Fibroblast of the aortic adventitia (primary cell): ENCODE data around the gene BTBD18. TPM values are rescaled to one million over a fixed set of nuclear protein-coding genes. Genes with fewer than 3 reads are reported as not detected.
A peak's percentile ranks its signal among the peaks of the same experiment; 100 is the strongest.

ENCODE experiments used
- DNase-seq: peaks from one replicate; pipeline ENCODE4 v3.0.0-alpha.2; 2010; ENCODE audit warnings: low read depth
- H3K4me3 ChIP-seq: 2 replicates; pipeline ENCODE4 v1.5.1; 2011; ENCODE audit warnings: low read depth, mild to moderate bottlenecking, control low read depth, low read length, moderate library complexity
- total RNA-seq: library from RNA; depleted of rRNA; stranded (reverse); fragments of >200 nt; gene quantifications from 2 replicates; pipeline ENCODE4 v1.2.3, GENCODE V29; 2012; ENCODE audit warnings: low replicate concordance
- TF ChIP-seq, protein P1 (sequence below): IDR thresholded peaks from 2 replicates; pipeline ENCODE4 v1.5.1; 2011; ENCODE audit warnings: mild to moderate bottlenecking, low read length, control low read depth, inconsistent platforms; ENCODE audit not compliant: insufficient read depth

BTBD18 gene
- total RNA-seq, 1 donor = 0.09 TPM

DNA sequence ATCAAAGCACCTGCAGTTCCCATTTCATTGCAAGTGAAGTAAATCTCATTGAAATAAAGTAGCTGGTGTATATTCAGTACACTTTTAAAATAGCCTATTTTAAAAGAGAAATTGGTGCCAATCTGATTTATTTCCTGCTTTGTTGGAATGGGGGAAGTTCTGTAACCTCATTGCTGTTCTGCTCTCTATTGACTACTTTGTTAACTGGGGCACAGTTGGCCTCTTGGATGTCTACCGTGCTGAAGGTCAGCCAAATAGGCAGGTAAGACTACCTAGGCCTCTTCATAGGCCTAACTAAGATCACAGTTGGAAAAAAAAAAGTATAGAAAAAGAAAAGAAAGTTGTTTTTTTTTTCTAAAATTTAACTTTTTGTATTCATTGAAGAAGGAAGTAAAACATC is 19.2 kb upstream of the BTBD18 start:
- DNase-seq = no peak
- no peak overlapping the region for H3K4me3 ChIP-seq
- TF ChIP-seq, protein P1, sequence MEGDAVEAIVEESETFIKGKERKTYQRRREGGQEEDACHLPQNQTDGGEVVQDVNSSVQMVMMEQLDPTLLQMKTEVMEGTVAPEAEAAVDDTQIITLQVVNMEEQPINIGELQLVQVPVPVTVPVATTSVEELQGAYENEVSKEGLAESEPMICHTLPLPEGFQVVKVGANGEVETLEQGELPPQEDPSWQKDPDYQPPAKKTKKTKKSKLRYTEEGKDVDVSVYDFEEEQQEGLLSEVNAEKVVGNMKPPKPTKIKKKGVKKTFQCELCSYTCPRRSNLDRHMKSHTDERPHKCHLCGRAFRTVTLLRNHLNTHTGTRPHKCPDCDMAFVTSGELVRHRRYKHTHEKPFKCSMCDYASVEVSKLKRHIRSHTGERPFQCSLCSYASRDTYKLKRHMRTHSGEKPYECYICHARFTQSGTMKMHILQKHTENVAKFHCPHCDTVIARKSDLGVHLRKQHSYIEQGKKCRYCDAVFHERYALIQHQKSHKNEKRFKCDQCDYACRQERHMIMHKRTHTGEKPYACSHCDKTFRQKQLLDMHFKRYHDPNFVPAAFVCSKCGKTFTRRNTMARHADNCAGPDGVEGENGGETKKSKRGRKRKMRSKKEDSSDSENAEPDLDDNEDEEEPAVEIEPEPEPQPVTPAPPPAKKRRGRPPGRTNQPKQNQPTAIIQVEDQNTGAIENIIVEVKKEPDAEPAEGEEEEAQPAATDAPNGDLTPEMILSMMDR = no peak

DNA sequence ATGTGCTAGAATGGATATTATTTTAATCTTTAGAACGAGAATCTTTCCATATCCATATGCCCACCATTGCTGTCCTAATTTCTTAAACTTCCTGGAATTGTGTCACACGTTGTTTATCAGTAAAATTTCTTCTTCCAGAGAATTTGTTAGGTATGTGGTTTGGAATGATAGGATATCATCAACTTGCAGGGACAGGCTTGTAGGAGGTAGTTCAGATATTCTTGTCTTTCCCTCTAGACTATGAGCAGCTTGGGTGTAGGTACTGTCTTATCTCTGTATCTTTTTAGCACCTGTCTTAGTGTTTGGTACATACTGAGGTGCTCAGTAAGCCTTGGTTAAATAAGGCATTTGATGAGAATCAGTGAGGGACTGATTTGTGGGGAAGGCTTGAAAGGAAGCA is 13.4 kb upstream of the BTBD18 start:
- TF ChIP-seq, protein P1 = no peak
- H3K4me3 ChIP-seq = peak overlapping the region; percentile 70
- no peak for DNase-seq

DNA sequence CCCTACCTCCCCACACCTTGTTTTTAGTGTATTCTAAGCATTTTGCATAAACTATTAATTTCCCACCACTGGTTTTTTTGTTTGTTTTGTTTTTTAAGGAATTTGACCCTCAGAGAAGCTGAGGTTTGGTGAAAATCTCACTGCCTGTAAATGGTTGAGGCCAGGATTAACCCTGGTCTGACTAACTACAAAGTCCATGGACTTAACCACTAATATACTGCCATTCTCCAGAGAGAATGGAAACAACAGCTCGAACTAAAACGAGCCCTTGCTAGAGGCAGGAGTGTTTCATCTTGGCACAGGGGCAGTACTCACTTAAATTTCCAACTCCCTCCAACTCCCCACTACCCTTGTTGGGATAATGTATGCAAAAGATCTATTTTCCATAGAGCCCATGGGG is 12.9 kb upstream of the BTBD18 start:
- DNase-seq = no peak
- TF ChIP-seq, protein P1 = no peak
- H3K4me3 ChIP-seq = peak overlapping the region; percentile 70

DNA sequence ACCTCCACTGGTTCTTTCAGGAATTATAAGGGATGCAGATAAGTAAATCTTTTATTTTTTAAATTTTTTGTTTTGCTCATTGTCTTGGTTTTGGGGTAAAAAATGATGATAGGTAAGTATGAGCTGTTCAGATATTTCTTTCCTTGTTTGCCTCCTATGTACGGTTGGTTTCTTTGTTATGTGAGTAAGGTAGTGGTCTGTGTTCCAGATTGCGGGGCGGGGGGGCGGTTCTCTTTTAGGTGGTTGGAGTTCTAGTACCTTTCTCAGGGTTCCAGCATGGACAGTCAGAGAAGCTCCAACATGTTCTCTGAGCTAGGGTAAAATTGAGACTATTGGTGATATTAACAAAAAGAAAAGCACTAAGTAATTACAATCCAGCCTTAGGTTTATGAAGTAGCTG is 12.4 kb upstream of the BTBD18 start:
- TF ChIP-seq, protein P1 = no peak
- peak overlapping the region; percentile 70 for H3K4me3 ChIP-seq
- DNase-seq = no peak

DNA sequence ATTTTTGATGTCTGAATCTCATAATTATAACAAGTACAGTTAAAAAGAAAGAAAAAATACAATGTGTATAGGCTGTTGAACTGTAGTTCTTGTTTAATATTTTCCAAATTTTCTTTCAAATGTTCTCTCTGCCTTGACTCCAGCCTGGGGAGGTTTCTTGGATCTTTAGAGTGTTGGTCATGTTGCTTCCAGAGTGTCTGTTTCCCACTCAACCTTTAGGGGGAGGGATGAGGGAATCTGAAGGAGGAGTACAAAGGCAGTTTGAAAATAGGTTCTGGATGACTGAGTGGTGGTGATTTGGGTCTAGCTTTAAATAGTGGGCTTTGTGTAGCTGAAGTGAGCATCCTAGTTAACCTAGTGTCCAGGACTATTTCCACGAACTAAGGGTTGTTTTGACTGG is 11.9 kb upstream of the BTBD18 start:
- H3K4me3 ChIP-seq = peak overlapping the region; percentile 70
- DNase-seq = peak; percentile 47
- TF ChIP-seq, protein P1 = peak; percentile 70

DNA sequence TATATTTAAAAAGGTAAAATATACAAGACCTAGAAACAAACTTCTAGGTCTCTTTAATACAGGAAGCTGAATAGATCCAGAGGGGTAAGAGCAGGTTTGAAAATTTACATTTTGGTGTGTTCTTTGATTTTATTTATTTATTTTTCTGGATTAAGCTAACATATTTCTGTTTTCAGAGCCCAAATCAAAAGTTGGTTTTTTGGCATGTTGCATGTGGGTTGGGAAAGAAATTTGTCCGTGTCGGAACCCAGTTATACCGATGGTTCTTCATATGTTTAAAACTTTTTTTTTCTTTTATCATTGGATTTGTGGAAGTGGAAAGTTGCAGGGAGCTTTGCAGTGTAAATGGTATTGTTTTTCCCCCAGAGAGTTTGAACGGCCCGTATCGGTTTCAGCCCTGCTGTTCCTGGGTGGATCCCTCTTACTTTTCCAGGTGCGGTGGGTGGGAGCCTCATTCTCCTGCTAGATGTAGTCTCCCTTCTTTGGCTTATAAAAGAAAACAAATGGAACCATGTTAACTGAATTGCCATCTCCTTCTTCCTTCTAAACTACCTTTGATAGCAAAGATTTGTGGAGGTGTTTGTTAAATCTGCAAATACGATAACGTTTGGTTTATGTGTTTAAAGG is 10.7 kb upstream of the BTBD18 start:
- peak overlapping the region; percentile 70 for H3K4me3 ChIP-seq
- DNase-seq = no peak
- TF ChIP-seq, protein P1 = no peak
